Limb (tissue), 2 donors: ENCODE data around the gene DIAPH3.

Experiments
- DNase-seq, 2 donors: peaks; one replicate each; pipeline ENCODE4 v3.0.0-alpha.2; 2016; ENCODE audit errors: extremely low spot score in 2 of 2

Gene DIAPH3

DNA sequence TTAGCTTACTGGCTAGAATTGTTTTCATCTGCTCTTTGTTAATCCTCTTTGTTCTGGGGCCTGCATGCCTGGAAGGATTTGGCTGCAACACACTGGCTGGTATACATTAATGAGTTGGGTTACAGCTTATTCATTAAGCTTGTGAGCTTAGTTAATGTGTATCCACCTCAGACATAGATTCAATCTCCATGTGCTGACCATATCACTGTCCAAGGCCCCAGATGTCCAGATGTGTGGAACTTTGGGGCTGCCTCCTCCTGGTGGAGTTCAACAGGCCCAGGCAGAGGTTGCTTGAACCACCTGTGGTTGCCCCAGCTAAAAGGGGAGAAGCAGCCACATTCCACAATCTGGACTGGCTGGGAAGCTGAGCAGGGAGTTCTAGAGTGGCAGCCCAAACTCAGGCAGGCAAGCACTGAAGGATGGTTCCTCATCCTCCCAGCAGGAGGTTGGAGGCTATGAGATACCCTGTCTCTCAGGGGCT is 5.4 kb downstream of the DIAPH3 start:
- DNase-seq = no peak

DNA sequence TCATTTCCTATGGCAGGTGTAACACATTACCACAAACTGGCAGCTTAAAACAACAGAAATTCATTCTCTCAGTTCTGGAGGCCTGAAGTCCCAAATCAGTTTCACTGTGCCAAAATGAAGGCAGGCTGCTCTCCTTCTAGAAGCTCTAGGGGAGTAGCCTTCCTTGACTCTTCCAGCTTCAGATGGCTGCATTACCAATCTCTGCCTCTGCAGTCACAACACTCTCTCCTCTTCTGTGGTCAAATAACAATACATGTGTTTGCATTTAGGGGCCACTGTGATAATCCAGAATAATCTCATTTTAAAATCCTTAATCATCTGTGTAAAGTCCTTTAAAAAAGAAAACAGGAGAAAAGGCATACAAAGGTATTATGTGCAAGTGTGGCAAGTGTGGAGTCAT is 7.8 kb downstream of the DIAPH3 start:
- no peak for DNase-seq

DNA sequence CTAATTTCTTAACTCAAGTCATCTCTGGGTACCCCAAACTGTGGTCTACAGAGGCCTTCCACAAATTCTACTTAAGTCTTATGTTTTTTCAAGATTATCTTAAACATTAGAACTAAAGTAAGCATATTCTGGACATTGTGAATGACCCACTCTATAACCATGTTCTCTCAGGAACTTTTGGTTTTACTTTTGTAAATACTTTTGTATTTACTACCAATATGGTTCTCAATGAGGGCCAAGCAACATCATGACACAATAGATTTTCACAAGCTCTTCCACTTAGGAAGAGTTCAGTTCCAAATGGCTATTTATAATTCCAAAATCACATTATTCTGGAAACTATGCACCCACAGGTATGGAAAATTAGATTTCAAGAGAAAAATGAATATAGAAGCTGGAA is 10.8 kb downstream of the DIAPH3 start:
- DNase-seq = no peak

DNA sequence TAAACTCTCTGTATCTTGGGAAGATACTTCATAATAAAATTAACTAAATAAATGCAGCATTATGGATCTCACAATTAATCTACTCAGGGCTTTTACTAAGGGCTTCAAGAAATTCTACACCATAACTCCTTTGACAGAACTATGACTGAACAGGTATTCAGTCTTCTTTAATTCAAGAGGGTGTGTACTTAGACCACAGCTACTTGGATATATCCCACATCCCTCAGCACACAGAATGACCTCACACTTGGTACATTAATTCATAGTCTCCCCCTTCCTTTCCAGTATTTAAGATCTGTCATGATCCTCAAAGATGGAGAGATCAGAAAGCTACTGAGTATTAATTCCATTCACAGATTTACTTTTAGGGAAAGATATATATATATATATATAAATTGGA is 11.6 kb downstream of the DIAPH3 start:
- no peak for DNase-seq

DNA sequence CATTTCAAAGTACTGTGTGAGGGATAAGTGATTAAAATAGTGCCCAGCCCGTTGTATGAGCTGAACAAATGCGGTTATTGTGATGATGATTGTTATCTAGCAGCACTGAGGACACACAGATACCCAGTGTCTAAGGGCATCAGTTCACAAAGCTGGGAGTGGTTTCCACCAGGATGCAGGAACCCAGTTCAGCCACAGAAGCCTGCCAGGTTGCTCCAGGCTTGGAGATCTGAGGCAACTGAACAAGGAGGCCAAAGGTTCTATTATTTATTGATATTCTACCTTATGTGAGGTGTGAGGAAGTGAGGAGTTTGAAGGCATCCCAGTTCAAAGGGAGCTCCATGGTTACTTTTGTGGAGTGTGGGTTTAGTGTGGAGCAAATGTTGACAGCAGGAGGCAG is 13.2 kb downstream of the DIAPH3 start:
- DNase-seq = no peak

DNA sequence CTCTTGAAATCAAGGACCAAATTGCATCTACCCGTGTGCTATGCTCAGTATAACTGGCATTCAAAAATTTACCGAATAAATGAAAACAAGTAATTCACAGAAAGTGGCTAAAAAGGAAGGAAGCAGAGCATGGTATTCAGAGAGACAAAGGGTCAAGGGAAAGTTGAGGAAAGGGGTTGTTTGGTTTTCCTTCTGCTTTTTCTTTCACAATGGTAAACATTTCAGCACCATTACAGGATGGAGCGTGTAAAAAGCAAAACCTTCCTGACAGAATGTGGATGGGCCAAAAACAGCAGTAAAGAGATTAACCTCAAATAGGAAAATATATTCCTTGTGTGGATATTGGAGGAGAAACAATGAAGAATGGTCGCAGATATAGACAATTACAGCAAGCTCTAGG is 14.8 kb downstream of the DIAPH3 start:
- no peak for DNase-seq

DNA sequence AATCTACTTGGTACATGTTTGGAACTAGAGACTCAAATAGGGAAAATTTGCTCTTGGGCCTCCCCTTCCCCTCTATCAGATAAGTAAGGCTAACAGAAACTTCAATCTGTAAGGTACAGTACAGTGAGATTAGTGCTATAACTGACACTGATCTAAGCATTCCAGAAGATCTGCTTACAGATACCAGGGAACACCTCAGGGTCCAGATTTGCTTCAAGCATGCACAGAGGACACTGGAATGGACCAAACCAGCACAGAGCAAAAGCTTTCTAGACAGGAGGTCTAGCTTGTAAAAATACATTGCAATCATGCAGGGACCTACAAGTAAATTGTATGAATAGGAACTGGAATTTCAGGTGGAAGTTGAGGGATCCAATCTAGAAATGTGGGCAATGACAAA is 16.4 kb downstream of the DIAPH3 start:
- DNase-seq = no peak

DNA sequence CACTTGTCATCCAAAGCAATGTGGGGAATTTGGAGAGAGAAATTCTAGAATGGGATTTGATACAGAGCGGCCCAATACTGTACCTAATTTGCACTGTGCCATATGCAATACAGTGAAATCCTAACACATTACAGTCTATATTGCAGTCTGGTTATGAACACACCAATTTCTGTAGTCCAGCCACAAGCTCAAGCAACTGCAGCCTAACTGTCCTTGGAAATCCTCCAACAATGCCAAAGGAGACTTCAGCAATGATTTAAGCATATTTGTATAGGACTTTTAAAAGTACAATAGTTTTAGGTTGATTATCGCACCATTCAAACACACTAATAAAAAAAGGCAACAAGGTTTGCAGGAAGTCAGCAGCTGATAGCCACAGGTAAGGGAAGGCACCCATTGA is 17.3 kb downstream of the DIAPH3 start:
- no peak for DNase-seq

DNA sequence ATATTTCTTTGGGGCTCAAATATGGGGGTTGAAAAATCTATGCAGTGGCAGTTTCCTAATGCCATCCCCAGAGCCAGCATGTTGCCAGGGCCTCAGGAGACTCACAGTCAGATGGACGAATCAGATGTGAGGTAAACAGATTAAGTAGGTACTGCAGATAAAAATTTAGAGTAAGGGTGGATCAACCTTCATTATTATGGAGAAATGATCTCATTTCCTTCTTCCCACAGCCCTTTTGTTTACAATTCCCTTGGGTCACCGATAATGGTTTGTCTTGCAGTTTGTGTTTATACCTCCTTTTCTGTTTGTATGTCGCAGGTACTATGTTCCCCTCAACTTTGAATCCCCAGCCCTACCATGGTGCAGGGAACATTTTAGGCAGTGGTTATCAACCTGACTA is 20.0 kb downstream of the DIAPH3 start:
- DNase-seq = no peak

DNA sequence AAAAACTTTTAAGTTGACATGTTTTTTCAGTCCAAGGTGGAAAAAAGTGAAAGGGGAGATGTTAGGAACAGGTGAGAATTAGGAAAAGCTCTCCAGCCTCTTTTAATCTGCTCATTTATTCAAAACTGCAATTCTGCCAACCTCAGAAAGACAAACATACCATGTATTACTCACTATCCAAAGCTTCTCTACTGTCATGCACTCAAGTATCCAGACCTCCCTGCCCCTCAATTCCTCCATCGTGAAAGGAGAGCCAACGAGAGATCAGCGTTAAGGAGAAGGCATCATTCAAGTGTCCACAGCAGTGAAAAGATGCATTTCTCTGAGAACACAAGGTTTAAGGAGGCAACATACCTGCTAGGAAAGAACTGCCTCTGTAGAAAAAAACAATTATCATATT is 24.5 kb downstream of the DIAPH3 start:
- DNase-seq = no peak

DNA sequence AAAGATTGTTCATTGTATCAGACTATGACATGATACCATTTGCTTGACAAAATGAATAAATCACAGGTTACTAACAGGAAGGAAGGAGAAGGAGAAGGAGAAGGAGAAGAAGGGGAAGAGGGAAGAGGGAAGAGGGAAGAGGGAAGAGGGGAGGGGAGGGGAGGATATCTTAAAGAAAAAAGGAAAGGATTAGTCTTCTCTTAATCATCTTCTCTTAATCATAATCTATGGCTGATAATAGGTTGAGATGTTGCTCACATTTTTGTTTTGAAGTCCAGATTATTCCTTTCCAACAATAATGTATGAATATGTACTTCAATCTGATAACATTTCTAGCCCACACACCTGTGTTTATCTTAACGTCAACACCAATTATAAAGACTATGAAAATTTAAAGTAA is 25.1 kb downstream of the DIAPH3 start:
- no peak for DNase-seq

DNA sequence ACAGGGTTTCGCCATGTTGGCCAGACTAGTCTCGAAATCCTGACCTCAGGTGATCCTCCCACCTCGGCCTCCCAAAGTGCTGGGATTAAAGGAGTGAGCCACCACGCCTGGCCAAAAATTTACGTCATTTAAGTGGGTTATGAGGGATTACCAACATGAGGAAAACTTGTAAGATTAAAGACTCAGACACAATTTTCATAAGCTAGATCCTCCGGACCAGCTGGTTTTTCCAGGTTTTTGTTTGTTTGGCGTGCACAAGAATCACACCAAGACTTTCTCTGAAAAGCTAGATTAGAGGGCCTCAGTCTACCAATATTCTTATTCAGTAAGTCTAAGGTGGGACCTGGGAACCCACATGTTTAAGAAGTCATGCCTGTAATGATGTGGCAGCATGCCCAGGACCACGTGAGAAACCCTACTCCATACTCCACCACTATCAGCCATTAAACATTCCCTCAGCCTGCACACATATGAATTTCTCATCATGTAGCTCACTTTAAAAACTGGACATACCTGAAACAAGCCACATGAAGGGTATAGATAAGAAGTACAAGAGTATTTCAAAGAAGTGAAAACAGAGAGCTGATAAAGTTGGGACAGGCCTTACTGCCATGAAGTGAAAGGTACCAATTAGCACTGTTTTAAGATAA is 25.7 kb downstream of the DIAPH3 start:
- DNase-seq = no peak

DNA sequence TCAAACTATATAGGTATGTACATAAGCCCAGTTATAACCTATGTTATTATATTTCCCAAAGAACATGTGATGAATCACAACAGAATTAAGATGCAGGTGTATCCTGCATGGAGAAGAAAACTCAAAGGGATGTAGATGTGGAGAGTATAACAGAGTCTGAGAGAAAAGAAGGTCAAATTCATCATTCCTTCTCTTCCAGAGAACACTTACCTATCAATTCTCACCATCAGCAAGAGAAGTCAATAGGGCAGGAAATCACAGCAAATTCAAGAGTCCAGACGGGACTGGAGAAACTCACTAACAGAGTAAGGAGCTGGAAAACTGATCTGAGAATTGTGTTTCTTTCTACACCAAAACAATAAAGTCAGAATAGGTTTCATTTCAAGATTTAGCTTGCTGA is 28.4 kb downstream of the DIAPH3 start:
- no peak for DNase-seq

DNA sequence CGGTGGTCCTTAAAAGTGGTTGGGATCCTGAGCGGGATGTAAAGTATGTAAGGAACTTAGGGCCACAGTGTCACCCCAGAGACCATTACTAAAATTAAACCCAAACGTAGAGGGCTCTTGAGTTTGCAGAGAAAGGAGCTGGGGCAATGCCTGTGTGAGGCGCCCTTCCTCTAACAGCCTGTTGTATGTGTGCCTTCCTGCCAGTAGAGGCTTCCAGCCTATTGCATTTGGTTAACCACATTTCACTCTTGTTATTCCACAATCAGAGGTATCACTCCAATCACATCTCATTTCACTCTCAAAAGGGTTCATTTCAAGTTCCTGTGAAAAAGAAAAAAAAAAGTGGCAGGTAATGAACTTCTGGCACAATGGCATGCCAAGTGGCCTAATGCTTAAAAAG is 29.4 kb downstream of the DIAPH3 start:
- DNase-seq = no peak

DNA sequence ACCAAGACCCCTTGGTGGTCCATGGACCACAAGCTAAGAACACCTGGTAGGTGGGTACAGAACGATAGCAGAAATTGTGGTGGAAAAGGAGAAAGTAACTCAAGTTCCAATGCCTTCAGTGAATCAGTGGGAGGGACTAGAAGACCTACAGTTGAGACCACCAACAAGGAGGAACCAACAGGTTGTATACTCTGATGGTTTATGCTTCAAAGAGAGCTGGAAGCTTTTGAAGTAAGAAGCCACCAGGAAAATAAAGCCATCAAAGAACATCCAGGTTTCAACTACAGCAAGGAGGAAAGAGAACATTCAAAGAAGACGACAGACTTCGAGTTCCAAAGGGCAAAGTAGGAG is 42.4 kb downstream of the DIAPH3 start:
- no peak for DNase-seq

DNA sequence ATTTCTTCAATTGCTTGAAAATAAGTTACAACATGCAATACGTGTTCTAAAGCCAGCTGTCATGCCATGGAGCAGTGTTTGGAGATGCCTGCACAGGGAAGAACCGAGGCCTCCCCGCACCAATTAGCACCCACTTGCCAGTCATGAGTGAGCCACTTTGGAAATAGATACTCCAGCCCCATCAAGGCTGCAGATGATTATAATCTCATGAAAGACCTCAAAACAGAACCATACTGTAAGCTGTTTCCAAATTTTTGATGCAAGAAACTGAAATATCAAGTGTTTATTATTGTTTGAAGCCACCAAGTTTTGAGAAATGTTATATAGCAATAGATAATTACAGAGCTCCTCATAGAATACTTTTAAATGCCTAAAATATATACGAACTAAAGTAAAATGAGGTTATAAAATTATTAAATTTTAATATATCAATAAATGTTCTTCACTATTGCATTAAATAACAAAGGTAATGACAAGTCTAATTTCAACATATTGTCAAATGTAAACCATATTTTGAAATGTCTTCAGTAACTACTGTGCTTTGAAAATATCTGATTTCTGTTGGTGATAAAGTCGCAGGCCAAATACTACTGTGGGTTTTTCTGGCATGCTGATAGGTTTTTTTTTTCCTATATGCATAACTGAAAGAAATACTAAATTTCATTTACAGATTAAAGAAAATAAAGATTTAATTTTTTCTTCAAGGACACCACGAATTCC is 43.0 kb downstream of the DIAPH3 start:
- no peak for DNase-seq

DNA sequence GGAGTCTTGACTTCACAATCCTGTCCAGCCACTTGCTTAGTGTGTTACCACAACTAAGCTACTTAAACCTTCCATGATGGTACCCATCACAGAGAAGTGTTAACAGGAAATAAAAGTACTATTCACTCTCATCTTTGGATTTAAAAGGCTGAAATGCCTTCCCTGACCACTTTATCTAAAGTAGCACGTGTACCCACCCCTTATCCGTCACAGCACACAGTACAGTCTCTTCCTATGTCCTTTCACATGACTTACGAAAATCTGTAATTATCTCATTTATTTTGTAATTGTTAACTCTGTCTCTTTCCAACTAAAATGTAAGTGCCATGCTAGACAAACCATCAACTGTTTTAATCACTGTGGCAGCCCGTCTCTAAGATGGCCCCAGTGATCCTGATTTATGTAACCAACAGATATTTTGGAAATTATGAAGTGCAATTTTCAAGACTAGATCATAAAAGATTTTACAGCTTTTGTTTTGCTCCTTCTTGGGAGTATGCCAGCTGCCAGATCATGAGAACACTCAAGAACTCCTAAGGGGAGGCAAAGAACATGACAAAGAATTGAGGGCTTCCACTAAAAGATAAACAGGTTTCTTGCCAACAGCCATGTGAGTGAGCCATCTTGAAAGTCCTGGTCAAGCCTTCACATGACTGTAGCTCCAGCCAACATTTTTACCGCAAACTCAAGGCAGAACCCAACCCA is 44.9 kb downstream of the DIAPH3 start:
- DNase-seq = no peak

DNA sequence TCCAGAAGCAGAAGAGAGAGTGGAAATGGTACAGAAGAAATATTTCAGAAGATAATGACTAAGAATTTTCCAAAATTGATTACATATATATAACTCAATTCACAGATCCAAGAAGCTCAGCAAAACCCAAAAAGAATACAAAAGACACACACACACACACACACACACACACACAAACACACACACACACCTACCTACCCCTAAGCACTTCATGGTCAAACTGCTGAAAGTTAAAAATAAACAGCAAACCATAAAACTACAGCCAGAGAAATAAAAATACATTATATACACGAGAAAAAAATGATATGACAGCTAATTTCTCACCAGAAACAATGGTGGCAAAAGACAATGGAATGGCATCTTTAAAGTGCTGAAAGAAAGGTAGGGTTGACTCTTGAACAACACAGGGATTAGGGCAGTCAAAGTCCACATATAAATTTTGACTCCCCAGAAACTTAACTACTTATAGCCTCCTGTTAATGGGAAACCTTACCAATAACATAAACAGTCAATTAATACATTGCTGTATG is 49.2 kb downstream of the DIAPH3 start:
- DNase-seq = no peak

DNA sequence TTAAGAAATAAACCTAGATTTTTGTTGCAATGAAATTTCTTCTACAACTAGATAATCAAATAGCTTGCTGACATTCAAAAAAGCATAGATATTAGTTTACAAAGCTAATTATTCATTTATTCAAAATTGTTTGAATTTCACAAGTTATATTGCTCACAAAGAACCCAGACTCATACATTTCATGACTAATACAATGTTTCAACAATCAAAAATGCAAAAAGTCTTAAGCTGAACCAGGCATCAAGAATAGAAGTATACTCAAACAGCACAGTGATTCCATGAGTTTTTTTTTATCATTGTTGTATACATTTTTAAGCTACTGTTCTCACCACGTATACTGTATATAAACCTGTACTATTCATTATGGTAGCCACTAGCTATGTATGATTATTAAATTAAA is 51.0 kb downstream of the DIAPH3 start:
- no peak for DNase-seq

DNA sequence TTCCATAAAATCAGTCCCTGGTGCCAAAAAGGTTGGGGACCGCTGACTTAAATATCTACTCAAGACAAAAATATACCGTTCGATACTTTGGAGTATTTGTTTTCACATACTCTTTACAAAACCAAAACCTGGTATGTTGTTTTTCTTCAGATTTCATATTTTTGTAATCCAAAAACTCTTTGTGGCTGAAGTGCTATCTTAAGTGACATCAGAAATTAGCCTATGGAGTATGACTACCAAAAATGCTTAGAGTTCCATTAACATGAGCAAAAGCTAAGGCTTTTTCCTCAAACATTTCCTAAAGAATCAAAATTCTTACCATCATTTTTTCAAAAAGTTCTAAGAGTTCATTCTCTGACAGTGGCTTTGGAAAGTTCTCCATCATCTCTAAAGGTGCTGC is 52.0 kb downstream of the DIAPH3 start:
- DNase-seq = no peak

DNA sequence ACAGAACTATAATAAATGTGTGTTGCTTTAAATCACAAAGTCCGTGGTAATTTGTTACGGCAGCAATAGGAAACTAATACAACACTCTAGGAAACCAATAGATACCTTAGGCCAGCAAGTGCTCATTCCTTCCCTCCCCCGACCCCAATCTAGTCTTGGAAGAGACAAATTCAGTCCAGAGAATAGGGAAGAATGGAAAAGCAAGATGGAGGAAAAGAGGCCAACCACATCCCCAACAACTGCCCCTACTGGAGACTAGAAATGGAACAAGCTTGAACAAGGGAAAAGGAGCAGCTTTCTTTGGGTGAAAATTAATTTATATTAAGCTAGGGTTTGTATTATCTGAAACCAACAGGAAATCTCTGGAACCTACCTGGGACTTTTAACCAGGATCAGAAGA is 54.4 kb downstream of the DIAPH3 start:
- no peak for DNase-seq

DNA sequence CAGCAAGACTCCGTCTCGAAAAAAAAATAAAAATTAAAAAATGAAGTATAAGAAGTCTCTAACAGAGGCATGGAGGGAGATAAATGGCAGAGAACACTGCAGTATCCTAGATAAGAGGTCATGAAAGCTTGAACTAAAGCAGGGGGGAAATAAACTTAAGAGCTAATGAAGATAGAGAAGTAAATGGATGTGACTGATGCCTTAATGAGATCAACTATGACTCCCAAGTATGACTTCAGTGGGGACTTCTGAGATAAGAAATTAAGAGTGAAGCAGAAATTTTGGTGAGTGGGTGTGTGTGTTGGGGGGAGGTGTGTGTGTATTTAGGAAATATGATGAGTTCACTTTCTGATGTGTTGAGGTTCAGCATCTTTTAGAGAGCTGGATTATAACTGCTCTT is 55.1 kb downstream of the DIAPH3 start:
- no peak for DNase-seq
